ENCODE data around the gene PCIF1. TPM values are rescaled to one million over a fixed set of nuclear protein-coding genes. Genes with fewer than 3 reads are reported as not detected.

The PCIF1 gene
- total RNA-seq, 2 experiments from 2014 or later = 27.8 to 29.5 TPM

DNA sequence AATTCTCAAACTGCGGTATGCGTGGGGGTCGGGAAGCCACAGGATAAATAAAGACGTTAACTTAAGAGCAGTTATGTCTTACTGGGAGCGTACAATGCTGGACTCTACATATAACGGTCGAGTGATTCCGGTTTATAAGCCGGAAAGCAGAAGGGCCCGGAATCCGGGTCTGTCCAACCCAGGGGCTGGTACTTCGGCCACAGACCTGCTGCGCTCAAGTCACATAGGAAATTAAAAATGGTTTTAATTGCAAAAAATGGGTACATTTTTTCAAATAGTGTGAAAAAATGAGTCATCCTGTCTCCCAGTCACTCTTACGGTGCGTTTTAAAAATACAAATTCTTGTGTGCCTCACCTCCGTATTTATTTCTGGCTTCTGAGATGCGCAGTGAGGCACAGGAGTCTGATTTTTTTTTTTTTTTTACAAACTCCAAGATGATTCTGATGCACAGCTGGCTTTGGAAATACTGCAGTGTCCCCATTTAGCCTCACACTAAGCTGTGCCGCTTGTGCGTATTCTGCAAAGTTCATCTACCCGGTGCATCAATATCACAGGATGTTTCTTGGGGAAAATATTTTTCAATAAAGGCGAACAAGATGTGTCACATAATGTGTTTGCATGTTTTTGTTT lies 1.0 kb downstream of the PCIF1 start:
- TF ChIP-seq CTCF (IDR thresholded peaks at IDR 0.05) = no peak
- Mint-ChIP-seq H3K4me1 (ENCODE audit: low read depth) (peaks cover 25% of the 10 kb centered on the region), H3K27ac (peak overlapping the region; percentile 89), H3K27me3 (no peaks in the 10 kb centered on the region), H3K9me3 (no peaks in the 10 kb centered on the region), H3K36me3 (ENCODE audit: low read depth) (peaks cover 22% of the 10 kb centered on the region), H3K4me3 (peak overlapping the region; percentile 95)
- intact Hi-C loops (cut with micrococcal nuclease) = loop anchor here (2.0 to 10.0 kb wide), 2 partner anchors 51 to 111 kb away; partner anchors contain the start of gene TNNC2
- ChIA-PET CTCF (interaction anchor here (1.2 to 9.3 kb wide), 4 partner anchors 8 to 136 kb away, joined by 3 to 74 read pairs (median 4); no protein-coding TSS in a partner anchor), POLR2A (interaction anchor here (1.1 to 8.9 kb wide), 16 partner anchors 10 to 122 kb away, joined by 3 to 119 read pairs (median 12); partner anchors contain the start of genes CTSA, NEURL2, PLTP and UBE2C)
- ATAC-seq (peak; percentile 2), DNase-seq (no peak)

DNA sequence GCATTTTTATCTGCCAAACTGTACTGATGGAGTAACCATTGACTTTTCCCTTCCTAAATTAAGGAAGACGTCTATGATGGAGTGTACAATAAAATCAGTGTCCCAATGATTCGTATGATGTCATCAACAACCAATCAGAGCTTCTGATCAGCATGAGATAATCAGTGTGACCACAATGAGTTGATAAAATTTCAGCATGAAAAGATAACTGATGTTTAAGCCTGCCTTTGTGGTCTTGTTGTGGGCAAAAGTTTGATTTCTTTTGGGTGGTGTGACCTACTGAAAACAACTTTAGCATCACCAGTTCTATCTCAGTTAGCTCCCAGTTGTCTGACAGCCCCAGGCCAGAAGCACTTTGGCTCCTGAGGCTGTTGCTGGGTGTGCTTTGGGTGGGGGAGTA lies 3.3 kb downstream of the PCIF1 start:
- DNase-seq = no peak
- POLR2A ChIA-PET = interaction anchor here (1.0 to 8.9 kb wide), 7 partner anchors 10 to 114 kb away, joined by 3 to 119 read pairs (median 7); partner anchors contain the start of genes CTSA, NEURL2 and ZNF335
- intact Hi-C loops (cut with micrococcal nuclease) = loop anchor here (10.0 kb wide), 1 partner anchor 113 kb away; the partner anchor contains the start of gene TNNC2
- TF ChIP-seq CTCF (IDR thresholded peaks at IDR 0.05) = no peak
- ATAC-seq = no peak
- Mint-ChIP-seq H3K27ac (peak overlapping the region; percentile 70), H3K9me3 (no peaks in the 10 kb centered on the region), H3K4me1 (ENCODE audit: low read depth) (peaks cover 25% of the 10 kb centered on the region), H3K36me3 (ENCODE audit: low read depth) (peaks cover 24% of the 10 kb centered on the region), H3K4me3 (no peak overlapping the region), H3K27me3 (no peaks in the 10 kb centered on the region)
- CTCF ChIA-PET = interaction anchor here (1.0 to 9.3 kb wide), 6 partner anchors 12 to 139 kb away, joined by 3 to 74 read pairs (median 6); no protein-coding TSS in a partner anchor

GRCh38 chr20:45938727-45939438 lies 4.4 kb downstream of the PCIF1 start:
- Mint-ChIP-seq H3K9me3 (no peaks in the 10 kb centered on the region), H3K27me3 (no peaks in the 10 kb centered on the region), H3K4me1 (ENCODE audit: low read depth) (peaks cover 26% of the 10 kb centered on the region), H3K27ac (peak overlapping the region; percentile 60), H3K4me3 (no peak overlapping the region), H3K36me3 (ENCODE audit: low read depth) (peaks cover 29% of the 10 kb centered on the region)
- no peak for TF ChIP-seq CTCF (IDR thresholded peaks at IDR 0.05)
- DNase-seq (peak; percentile 42), ATAC-seq (no peak)
- ChIA-PET CTCF (interaction anchor here (0.9 to 9.3 kb wide), 6 partner anchors 10 to 139 kb away, joined by 3 to 74 read pairs (median 4); no protein-coding TSS in a partner anchor), POLR2A (interaction anchor here (0.8 to 8.9 kb wide), 5 partner anchors 9 to 58 kb away, joined by 3 to 119 read pairs (median 4); partner anchors contain the start of genes ZNF335 and ZSWIM1)
- intact Hi-C loops (cut with micrococcal nuclease) = loop anchor here (10.0 kb wide), 1 partner anchor 114 kb away; the partner anchor contains the start of gene TNNC2

DNA sequence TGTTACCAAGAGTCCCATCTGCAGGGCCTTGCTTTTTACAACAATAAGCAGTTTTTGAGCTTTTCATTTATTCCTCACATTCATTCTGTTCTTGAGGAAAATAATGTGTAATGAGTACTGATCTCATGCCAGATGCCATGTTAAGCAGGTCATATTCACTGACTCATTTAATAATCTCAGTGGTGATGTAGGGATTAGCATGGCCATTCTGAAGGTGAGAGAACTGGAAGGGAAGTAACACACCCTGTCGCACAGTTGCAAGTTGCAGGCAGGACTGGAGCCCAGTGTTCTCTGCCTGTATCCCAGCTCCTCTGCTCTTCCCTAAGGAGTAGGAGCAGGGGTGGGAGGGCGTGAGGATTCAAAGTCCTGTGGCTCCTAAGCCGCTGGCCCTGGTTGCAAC lies 5.6 kb downstream of the PCIF1 start:
- no peak for TF ChIP-seq CTCF (IDR thresholded peaks at IDR 0.05)
- ATAC-seq = no peak
- no peak overlapping the region for H3K27ac Mint-ChIP-seq
- H3K27me3 Mint-ChIP-seq = no peaks in the 10 kb centered on the region
- H3K9me3 Mint-ChIP-seq = no peaks in the 10 kb centered on the region
- POLR2A ChIA-PET = interaction anchor here (1.1 to 8.9 kb wide), 6 partner anchors 8 to 33 kb away, joined by 3 to 119 read pairs (median 5); partner anchors contain the start of gene ZNF335
- peaks cover 38% of the 10 kb centered on the region for H3K36me3 Mint-ChIP-seq (ENCODE audit: low read depth)
- CTCF ChIA-PET = interaction anchor here (1.5 to 9.3 kb wide), 2 partner anchors 30 to 50 kb away, joined by 4 to 74 read pairs; no protein-coding TSS in a partner anchor
- no peak for DNase-seq
- intact Hi-C loops (cut with micrococcal nuclease) = no loop called here
- peaks cover 31% of the 10 kb centered on the region for H3K4me1 Mint-ChIP-seq (ENCODE audit: low read depth)
- H3K4me3 Mint-ChIP-seq = no peak overlapping the region

All from activated CD8-positive, alpha-beta T cell treated with anti-CD3 and anti-CD28 coated beads for 36 hours (primary cell).